ENCODE results near the gene MLLT3.

DNA sequence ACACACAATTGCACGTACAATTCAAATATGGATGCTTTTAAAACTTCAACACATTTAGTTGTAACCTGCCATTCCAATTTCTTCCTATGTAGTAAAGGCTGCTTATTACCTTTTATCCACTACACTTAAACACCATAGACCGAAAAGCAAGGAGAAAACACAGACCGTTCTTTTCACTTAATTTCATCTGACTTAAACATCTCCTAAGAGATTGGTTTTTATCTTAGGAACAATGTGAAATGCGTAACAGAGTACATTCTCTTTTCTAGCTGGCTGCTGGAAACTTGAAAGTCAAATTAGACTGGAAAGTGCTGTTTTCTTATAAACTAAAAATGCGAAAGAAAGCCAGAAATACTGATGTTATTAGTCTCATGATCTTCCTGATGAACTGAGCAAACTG, 241.8 kb downstream of the MLLT3 start:
- TF ChIP-seq EZH2 (IDR thresholded peaks at IDR 0.05; ENCODE audit: insufficient read depth, low read length) (no peak), CTCF (IDR thresholded peaks at IDR 0.05; ENCODE audit: insufficient read depth, low read depth, low read length) (no peak)
